HG03097 (cell line): Measurements from ENCODE around the gene MAP3K10.
"Not testable (repeated sequence)": the region's sequence is repeated elsewhere in the genome, so short reads cannot be mapped to it uniquely, and the experiment has no call there.

ENCODE experiments used
- ATAC-seq: cut with Tn5 transposase; IDR thresholded peaks from one replicate; pipeline ENCODE4 v1.9.1; 2021; ENCODE audit not compliant: unreplicated experiment, low FRiP score

MAP3K10 gene

GRCh38 chr19:40190891-40191835, at the start of gene MAP3K10:
TSS of gene MAP3K10 (plus strand) at chr19:40191426. CDS start at chr19:40192032, 606 bp downstream.
- peak; percentile 79 for ATAC-seq

GRCh38 chr19:40141551-40141950, 49.7 kb upstream of the MAP3K10 start:
- no peak for ATAC-seq

- no peak for ATAC-seq
These were observed 47.6 kb upstream of the MAP3K10 start for GRCh38 chr19:40143612-40144011.

- no peak for ATAC-seq
These were observed 47.1 kb upstream of the MAP3K10 start for GRCh38 chr19:40144151-40144550.

- ATAC-seq: no peak
These were observed 46.1 kb upstream of the MAP3K10 start for GRCh38 chr19:40144947-40145748.

GRCh38 chr19:40145749-40146029, 45.5 kb upstream of the MAP3K10 start:
- not testable (repeated sequence) for ATAC-seq

GRCh38 chr19:40147338-40147692, 43.9 kb upstream of the MAP3K10 start:
- no peak for ATAC-seq

GRCh38 chr19:40147693-40148347, 43.4 kb upstream of the MAP3K10 start:
- no peak for ATAC-seq

- ATAC-seq: no peak
These were observed 41.7 kb upstream of the MAP3K10 start for GRCh38 chr19:40149501-40149900.

GRCh38 chr19:40150170-40150569, 41.1 kb upstream of the MAP3K10 start:
- ATAC-seq: no peak

GRCh38 chr19:40154121-40154680, 37.0 kb upstream of the MAP3K10 start:
- ATAC-seq: no peak

- ATAC-seq: no peak
These were observed 35.4 kb upstream of the MAP3K10 start for GRCh38 chr19:40155749-40156265.

GRCh38 chr19:40157059-40157458, 34.2 kb upstream of the MAP3K10 start:
- ATAC-seq: no peak

GRCh38 chr19:40159744-40160143, 31.5 kb upstream of the MAP3K10 start:
- ATAC-seq: no peak

- no peak for ATAC-seq
These were observed 29.1 kb upstream of the MAP3K10 start for GRCh38 chr19:40162104-40162503.

- no peak for ATAC-seq
These were observed 27.6 kb upstream of the MAP3K10 start for GRCh38 chr19:40163541-40164129.

GRCh38 chr19:40165362-40165937, 25.8 kb upstream of the MAP3K10 start:
- no peak for ATAC-seq

GRCh38 chr19:40169482-40170302, 21.5 kb upstream of the MAP3K10 start:
- not testable (repeated sequence) for ATAC-seq
